Measurements from ENCODE around the gene CTNND2. TPM values are rescaled to one million over a fixed set of nuclear protein-coding genes. Genes with fewer than 3 reads are reported as not detected.

CTNND2 gene
- polyA plus RNA-seq, 1 donor from 2014 or later = 67.0 TPM

DNA sequence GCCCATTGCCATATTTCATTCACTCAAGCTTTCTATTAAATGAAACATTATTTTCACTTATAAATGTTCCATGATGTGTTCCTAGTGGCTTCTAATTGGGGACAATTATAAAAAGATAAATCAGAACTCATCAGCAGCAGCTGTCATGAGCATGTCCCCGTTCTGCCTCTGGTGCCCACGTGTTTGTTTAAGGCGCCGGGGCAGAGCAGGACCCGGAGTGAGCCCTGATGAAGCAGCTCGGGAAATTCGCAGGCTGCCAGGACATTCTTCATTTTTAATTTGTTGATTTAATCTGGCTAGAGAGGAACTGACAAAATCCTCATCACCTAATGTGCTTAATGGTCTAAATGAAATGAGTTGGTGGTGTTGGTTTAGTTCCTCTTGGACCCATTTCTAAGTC lies 475.0 kb downstream of the CTNND2 start:
- no peak overlapping the region for H2AFZ ChIP-seq (ENCODE audit: low read depth, low read length)
- H3K79me2 ChIP-seq (replicated peaks; ENCODE audit: insufficient read depth, low read length) = no peaks in the 10 kb centered on the region
- no peak overlapping the region for H3K9ac ChIP-seq (ENCODE audit: low read length)
- H3K9me3 ChIP-seq (ENCODE audit: low read length) = no peaks in the 10 kb centered on the region
- H3K36me3 ChIP-seq (ENCODE audit: insufficient read depth, low read length) = no peaks in the 10 kb centered on the region
- no peak for TF ChIP-seq EP300 (conservative IDR thresholded peaks at IDR 0.05; ENCODE audit: poor library complexity, severe bottlenecking)
- no peak for TF ChIP-seq EZH2 (IDR thresholded peaks at IDR 0.05; ENCODE audit: borderline replicate concordance, insufficient read depth, low read length, poor library complexity, severe bottlenecking)
- no peak for TF ChIP-seq TAF1 (IDR thresholded peaks at IDR 0.05; ENCODE audit: low read depth)
- no peak for TF ChIP-seq CTCF (IDR thresholded peaks at IDR 0.05; ENCODE audit: poor library complexity, severe bottlenecking)
- no peak for TF ChIP-seq POLR2AphosphoS5 (IDR thresholded peaks at IDR 0.05)
- no peak for TF ChIP-seq MXI1 (conservative IDR thresholded peaks at IDR 0.05; ENCODE audit: poor library complexity, severe bottlenecking)
- no peak for TF ChIP-seq REST (IDR thresholded peaks at IDR 0.05; ENCODE audit: borderline replicate concordance)
- no peak overlapping the region for H3K4me2 ChIP-seq (ENCODE audit: low read length)
- H3K9me2 ChIP-seq (ENCODE audit: insufficient read depth, low read length) = no peaks in the 10 kb centered on the region
- H3K4me3 ChIP-seq (ENCODE audit: low read length) = no peak overlapping the region
- H3K27ac ChIP-seq (ENCODE audit: low read length) = no peak overlapping the region
- H3K27me3 ChIP-seq (ENCODE audit: insufficient read depth, low read depth, low read length) = no peaks in the 10 kb centered on the region
- no peaks in the 10 kb centered on the region for H3F3A ChIP-seq (ENCODE audit: insufficient read depth, low read length, poor library complexity, severe bottlenecking)
- H4K20me1 ChIP-seq (ENCODE audit: insufficient read depth) = no peaks in the 10 kb centered on the region

DNA sequence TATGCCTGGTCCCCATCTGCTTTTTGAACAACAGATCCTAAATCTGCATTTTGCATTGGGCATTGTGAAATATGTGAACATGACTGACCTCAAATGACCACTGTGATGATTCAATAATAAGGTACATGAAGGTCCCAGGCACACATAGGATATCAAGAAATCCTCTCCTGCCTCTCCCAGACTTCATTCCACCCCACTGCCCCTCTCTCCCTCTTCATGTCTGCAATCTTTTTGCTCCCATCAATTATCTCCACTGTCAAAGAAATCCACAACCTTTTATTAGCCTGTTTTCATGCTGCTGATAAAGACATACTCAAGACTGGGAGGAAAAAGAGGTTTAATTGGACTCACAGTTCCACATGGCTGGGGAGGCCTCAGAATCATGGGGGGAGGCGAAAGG lies 476.7 kb downstream of the CTNND2 start:
- H3K9me3 ChIP-seq (ENCODE audit: low read length) = no peaks in the 10 kb centered on the region
- H3F3A ChIP-seq (ENCODE audit: insufficient read depth, low read length, poor library complexity, severe bottlenecking) = no peaks in the 10 kb centered on the region
- H3K27ac ChIP-seq (ENCODE audit: low read length) = no peak overlapping the region
- H2AFZ ChIP-seq (ENCODE audit: low read depth, low read length) = no peak overlapping the region
- no peak overlapping the region for H3K4me3 ChIP-seq (ENCODE audit: low read length)
- H3K27me3 ChIP-seq (ENCODE audit: insufficient read depth, low read depth, low read length) = no peaks in the 10 kb centered on the region
- TF ChIP-seq REST (IDR thresholded peaks at IDR 0.05; ENCODE audit: borderline replicate concordance) = no peak
- TF ChIP-seq POLR2AphosphoS5 (IDR thresholded peaks at IDR 0.05) = no peak
- TF ChIP-seq CTCF (IDR thresholded peaks at IDR 0.05; ENCODE audit: poor library complexity, severe bottlenecking) = no peak
- TF ChIP-seq EZH2 (IDR thresholded peaks at IDR 0.05; ENCODE audit: borderline replicate concordance, insufficient read depth, low read length, poor library complexity, severe bottlenecking) = no peak
- no peak for TF ChIP-seq RAD21 (conservative IDR thresholded peaks at IDR 0.05)
- TF ChIP-seq SMC3 (conservative IDR thresholded peaks at IDR 0.05; ENCODE audit: poor library complexity) = no peak
- TF ChIP-seq EP300 (conservative IDR thresholded peaks at IDR 0.05; ENCODE audit: poor library complexity, severe bottlenecking) = no peak
- no peak for TF ChIP-seq MXI1 (conservative IDR thresholded peaks at IDR 0.05; ENCODE audit: poor library complexity, severe bottlenecking)
- no peak for TF ChIP-seq TAF1 (IDR thresholded peaks at IDR 0.05; ENCODE audit: low read depth)
- no peak overlapping the region for H3K9ac ChIP-seq (ENCODE audit: low read length)
- H4K20me1 ChIP-seq (ENCODE audit: insufficient read depth) = no peaks in the 10 kb centered on the region
- H3K36me3 ChIP-seq (ENCODE audit: insufficient read depth, low read length) = no peaks in the 10 kb centered on the region
- H3K4me2 ChIP-seq (ENCODE audit: low read length) = no peak overlapping the region
- H3K9me2 ChIP-seq (ENCODE audit: insufficient read depth, low read length) = no peaks in the 10 kb centered on the region
- no peaks in the 10 kb centered on the region for H3K79me2 ChIP-seq (replicated peaks; ENCODE audit: insufficient read depth, low read length)
